ENCODE results near the gene ZIC5.

GRCh38 chr13:99975626-99976025, 4.1 kb upstream of the ZIC5 start:
- TF ChIP-seq CTCF (IDR thresholded peaks at IDR 0.05) (no peak), POLR2A (IDR thresholded peaks at IDR 0.05) (no peak), EP300 (IDR thresholded peaks at IDR 0.05) (no peak)
